NCI-H1417 treated with DMSO at 0.1 percent for 48 hours (cell line): ENCODE data around the gene TAOK3.
"Not testable (repeated sequence)": the region's sequence is repeated elsewhere in the genome, so short reads cannot be mapped to it uniquely, and the experiment has no call there.

ENCODE experiments used
- DNase-seq: peaks from one replicate; lab custom pipeline; 2025; lab: John Stamatoyannopoulos, UW

Gene TAOK3

DNA sequence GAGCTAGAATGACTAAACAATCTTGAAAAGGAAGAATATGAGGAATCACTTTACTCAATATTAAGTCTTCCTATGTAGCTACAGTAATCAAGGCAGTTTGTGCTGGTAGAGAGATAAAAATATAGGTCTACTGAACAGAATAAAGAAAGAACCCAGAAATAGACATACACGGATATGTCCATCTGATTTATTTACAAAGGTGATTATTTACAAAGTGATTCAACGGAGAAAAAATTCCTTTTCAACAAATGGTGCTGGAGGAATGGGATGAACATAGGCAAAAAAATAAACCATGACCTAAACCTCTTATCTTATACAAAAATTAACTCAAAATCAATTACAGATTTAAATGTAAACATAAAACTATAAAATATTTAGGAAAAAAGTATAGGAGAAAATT is 36.6 kb downstream of the TAOK3 start:
- no peak for DNase-seq

DNA sequence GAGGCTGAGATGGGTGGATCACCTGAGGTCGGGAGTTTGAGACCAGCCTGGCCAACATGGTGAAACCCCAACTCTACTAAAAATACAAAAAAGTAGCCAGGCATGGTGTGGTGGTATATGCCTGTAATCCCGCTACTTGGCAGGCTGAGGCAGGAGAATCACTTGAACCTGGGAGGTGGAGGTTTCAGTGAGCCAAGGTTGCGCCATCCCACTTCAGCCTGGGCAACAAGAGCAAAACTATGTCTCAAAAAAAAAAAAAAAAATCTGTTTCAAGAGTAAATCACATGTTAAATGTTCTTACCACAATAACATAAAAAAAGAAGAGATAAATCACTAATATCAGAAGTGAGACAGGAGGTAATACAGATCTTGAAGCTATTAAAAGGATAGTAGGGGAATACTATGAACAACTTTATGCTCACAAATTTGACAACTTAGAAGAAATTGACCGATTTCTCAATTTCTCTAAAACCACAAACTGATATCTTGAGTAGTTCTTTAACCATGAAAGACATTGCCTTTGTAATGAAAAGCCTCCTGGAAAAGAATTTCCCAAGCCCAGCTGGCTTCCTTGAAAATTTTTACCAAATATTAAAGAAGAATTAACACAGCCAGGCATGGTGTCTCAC is 37.7 kb downstream of the TAOK3 start:
- no peak for DNase-seq

DNA sequence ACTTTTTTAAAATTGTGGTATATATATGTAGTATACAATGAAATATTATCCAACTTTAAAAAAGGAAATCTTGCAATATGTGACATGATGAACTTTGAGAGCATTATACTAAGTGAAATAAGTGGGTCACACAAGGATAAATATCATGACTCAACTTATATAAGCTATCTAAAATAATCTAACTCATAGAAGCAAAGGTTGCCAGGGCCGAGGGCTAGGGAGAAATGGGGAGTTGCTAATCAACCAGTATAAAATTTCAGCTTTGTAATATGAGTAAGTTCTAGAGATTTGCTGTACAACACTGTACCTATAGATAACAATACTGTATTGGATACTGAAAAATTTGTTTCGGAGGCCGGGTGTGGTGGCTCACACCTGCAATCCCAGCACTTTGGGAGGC is 38.5 kb downstream of the TAOK3 start:
- no peak for DNase-seq

DNA sequence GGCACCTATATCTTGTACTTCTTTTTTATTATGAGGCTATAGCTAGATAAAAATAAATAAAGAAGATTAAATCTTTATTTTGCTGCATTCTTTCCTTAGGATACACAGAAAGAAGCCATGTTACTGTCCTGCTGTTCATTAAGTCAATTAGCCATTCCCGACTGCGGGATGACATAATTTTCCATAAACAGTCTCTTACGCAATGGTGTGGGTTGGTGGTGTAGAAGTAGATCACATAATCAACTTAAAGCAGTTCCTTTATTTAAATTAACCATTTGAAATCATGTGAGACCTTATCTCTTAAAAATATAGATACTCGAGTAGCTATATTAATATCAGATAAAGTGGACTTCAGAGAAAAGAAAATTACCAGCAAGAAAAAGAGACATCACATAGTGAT is 40.2 kb downstream of the TAOK3 start:
- DNase-seq = no peak

DNA sequence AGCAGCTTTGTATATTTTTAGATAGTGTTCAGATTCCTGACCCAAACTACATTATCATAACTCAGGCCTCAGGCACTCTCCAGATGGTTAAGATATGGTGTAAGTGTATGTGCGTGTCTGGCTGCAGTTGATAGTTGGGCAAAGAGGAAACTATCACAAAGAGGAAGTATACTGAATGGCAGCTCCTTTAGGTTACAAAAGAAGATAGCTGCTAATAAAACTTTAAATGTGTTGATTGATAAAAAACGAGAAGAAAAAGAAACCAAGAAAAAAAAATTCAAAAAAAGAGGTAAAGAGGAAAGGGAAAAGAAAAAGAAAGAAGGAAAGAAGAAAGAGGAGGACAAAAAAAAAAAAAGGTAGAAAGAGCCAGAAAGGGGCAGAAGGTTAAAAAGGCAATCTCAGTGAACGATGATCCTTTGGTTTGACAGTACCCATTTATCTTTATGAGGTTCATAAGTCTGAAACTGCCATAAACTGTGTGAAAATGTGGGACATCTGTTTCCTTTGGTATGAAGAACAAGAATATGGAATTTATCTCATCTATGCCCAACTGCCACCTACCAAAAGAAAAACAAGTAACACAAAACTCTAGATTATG is 42.2 kb downstream of the TAOK3 start:
- no peak for DNase-seq

DNA sequence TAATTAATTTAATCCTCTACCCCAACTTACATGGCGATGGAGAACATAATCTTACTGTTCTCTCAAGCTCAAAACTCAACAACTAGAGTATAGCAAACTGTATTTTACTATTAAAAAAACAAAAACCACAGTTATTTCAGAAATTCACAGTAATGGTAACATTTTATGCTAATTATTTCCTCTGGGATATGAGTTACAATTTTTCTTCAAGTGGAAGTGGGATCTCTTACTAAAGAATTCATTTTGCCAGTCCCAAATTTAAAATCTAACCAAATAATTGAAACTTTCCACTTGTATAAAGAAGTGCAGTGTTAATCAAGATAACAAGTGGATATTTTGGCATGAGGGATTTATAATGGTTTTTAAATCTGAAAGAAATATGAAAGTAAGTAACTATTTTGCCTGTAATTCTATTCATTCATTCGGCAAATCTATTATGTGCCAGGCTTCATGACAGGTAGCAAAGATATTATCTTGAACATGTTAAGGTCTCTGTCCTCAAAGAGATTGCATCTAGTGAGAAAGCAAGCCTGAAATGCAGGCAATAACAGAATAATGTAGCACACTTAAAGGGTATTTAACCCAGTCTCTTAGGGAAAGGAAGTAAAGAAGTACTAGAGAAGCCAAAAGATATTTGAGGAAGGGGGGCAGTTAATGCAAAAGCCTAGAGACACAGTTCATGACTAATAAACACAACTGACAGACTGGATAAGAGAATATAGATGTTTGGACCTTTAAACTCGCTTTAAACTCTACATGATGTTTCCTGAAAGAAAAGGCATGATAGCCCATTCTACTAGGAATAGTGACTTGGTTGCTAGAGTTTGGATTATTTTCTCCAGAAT is 44.0 kb downstream of the TAOK3 start:
- no peak for DNase-seq

DNA sequence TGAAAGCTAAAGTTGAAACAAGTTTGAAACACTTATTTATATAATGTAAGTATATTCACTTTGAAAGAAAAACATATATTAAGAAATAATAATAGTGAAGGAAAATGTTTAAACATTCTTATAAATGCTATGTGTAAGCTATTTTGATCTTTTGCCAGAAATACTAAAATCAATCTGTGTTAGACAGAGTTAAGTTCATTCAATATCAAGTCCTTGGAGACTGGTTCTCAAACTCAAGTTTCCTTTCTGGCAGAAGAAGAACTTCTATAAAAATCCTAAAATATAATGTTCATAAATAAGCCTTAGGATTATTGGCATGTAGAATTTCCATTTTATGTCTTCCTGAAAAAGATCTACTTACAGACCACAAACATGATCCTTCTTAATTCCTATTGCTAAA is 45.3 kb downstream of the TAOK3 start:
- DNase-seq = no peak

DNA sequence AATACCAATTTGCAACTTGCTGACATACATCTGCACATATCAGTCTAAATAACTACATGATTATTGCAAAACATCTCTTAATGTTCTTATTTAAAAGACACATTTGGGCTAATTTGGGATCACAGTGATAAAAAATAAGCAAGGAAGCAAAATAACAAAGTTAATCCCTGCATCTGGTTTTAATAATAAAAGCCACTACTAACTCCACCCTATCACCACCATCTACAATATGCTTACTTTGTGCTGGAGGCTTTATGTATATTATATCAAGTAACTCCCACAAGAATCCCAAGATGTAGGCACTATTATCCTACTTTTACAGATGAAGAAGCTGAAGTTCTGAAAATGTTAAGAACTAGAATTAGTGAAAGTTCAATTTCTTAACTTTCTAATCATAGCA is 45.7 kb downstream of the TAOK3 start:
- no peak for DNase-seq

DNA sequence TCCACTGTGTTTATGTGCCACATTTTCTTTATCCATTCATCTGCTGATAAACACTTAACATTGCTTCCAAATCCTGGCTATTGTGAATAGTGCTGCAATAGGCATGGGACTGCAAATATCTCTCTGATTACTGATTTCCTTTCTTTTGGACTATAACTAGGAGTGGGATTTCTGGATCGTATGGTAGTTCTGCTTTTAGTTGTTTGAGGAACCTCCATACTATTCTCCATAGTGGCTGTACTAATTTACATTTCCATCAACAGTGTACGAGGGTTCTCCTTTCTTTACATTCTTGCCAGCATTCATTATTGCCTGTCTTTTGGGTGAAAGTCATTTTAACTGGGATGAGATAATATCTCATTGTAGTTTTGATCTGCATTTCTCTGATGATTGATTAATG is 47.6 kb downstream of the TAOK3 start:
- no peak for DNase-seq

DNA sequence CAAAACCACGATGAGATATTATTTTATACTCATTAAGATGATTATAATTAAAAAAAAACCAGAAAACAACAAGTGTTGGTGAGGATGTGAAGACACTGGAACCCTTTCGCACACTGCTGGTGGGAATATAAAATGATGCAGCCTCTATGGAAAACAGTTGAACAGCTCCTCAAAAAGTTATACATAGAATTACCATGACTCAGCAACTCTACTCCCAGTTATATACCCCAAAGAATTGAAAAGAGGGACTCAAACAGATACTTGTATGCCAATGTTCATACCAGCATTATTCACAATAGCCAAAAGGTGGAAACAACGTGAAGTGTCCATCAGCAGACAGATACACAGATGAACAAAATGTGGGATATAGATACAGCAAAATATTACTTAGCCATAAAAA is 53.1 kb downstream of the TAOK3 start:
- no peak for DNase-seq

DNA sequence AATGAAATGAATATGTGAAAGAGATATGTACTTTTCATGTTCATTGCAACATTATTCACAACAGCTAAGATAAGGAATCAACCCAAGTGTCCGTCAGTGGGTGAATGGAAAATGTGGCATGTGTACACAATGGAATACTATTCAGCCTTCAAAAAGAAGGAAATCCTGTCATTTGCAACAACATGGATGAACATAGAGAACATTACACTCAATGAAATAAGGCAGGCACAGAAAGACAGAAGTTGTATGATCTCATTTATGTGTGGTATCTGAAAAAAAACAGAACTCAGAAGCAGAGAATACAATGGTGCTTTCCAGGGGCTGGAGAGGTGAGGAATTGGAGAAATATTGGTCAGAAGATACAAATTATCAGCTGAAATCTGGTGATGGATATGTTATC is 54.0 kb downstream of the TAOK3 start:
- no peak for DNase-seq

DNA sequence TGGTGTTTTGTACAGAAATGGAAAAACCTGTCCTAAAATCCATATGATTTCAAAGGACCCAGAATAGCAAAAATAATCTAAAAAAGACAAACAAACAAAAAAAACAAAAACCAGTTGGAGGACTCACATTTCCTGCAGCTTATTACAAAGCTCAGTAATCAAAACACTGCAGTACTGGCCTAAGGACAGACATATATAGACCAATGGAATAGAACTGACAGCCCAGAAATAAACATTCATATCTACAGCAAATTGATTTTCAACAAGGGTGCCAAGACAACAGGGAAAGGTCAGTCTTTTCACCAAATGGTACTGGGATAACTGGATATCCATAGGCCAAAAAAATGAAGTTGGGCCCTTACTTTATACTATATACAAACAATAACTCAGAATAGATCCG is 55.0 kb downstream of the TAOK3 start:
- no peak for DNase-seq

DNA sequence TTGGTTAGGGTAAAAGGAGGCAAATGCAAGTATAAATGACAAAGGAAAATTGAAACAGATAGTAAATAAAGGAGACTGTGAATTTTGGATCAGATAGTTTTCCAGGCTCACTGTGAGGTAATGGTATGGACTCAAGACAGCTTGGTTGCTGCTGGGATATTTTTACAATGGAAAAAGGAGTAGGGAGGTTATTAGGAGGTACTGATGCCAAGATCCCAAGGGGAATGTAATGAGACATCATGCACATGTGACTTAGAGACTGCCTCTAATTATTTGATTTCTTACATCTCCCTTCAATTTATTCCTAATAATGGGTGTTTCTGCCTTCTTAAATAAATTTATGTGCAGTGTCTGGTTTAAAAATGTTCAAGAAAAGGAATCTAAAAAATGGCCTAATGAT is 56.9 kb downstream of the TAOK3 start:
- no peak for DNase-seq

DNA sequence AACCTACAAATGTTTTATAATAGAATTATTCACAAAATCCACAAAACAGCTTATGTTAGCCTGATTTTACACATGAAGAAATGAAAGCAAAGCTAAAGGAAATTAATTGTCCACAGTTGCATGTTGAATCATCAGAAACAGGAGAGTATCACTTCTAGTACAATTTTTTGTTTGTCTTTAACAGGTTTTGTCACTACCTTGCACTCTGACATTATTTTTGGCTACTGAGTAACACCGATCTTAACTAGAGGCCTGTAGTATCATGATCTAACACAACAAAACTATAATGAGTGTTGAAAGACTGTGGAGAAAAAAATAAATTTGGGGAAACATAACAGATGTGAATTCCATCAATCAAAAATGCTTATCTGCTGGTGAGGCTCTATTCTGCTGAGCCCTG is 60.1 kb downstream of the TAOK3 start:
- no peak for DNase-seq

DNA sequence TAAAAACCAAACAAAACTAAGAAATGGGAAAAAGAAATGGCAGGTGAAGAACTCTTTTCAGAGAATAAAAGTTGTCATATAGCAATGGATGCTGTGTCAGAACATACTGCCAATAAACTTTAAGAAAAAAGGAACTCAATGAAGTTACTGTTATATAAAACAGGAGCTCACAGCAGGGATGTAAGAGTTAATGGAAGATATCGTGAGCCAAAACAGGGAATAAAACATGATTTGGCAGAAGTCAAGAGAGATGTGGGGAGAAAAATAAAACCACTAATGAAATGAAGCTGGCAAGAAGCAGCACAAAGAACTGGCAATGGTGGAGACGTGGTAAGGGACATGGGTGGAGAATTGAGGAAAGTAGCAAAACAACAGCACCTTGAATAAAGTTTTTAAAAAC is 61.0 kb downstream of the TAOK3 start:
- no peak for DNase-seq

DNA sequence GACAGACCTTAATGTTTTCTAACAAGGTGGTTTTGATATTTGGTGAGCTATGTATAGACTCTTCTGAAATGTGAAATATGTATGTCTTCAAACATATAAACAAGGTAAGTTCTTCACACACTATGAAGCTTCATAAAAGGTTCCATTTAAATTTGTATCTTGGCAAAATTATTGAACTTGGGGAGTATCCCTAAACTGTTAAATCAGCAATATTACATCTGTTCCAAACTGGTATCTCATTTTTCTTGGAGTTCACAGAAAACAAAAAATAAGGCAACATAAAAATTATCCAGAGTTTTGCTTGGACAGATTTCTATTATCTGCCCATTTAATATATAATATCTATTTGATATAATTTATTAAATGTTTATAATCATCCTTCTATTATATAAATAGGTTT is 62.4 kb downstream of the TAOK3 start:
- no peak for DNase-seq

DNA sequence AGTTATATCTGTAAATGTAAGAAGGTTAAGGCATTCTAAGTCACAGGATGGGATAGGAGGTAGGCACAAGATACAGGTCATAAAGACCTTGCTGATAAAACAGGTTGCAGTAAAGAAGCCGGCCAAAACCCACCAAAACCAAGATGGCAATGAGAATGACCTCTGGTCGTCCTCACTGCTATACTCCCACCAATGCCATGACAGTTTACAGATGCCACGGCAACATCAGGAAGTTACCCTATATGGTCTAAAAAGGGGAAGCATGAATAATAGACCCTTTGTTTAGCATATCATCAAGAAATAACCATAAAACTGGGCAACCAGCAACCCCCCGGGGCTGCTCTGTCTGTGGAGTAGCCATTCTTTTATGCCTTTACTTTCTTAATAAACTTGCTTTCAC is 64.7 kb downstream of the TAOK3 start:
- DNase-seq = not testable (repeated sequence)

DNA sequence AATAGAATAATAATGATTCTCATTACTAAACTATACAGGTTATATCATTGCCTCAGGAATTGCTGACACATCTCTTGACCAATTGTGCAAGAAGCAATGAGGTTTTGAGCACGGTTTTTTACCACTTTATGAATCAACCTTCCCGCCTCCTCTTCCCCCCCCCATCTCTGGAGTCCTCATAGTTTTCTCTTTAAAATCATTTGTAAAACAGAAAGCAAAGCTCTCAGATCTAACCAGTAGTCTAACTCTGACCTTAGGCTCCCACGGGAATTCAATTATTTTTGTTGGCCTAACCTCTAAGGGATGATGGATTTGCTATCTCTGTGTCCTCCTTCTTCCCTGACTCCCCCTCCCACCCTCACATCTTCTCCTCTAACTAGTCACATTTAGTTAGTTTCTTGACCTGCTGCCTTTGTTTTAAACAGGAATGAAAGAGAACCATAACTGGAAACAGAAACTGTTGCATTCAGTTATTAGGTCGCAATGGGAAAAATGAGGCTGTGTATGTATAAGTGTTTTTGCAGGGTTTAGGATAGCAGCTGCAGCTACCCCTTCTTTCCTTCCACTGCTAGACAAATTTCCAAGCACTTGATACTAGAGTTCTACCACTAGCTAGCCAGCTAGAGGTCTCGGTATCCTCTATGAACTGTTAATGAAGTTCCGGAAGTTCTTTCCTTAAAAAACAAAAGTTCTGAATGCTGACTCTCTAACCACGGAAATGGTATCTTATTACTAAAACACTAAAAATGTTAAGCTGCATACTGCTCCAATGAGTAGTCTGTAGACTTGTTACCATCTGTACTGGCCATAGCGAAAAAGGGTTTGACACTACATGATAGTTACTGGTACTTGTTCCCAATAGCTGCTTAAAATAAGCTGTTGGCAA is 65.4 kb downstream of the TAOK3 start:
- no peak for DNase-seq

DNA sequence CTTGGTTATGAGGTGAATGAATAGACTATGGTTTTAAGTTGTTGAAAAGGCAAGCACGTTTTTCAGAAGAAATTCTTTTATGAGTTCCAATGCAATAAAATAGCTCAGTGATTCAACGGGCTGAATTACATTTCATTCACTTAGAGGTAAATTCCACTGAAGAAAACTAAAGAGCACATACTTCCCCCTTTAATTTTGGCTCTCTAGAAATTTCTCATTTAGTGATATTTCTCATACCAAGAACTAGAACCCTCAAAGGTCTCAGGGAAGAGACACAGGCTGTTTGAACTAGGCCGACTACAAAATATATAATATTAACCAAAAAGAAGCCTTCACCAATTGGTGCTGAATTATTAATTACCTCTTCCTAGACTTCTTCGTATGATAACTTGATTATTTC is 68.6 kb downstream of the TAOK3 start:
- DNase-seq = no peak

DNA sequence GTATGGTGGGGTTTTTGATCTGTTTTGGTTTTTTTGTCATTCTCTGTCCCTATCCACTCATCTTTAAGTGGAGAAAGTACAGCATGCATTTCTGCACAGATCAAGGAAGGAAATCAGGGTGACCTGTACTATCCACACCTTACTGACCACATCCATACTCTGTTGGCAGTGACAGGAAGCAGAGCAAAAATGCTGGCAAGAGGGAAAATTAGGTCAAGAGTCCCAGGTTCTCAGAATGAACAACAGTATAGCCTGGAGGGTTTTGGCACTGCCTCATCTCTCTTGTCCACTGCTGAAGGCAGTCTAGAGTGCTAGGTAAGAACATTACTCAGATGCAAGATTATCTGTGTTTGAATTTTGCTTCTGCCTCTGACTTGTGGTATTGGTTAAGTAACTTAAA is 70.7 kb downstream of the TAOK3 start:
- no peak for DNase-seq

DNA sequence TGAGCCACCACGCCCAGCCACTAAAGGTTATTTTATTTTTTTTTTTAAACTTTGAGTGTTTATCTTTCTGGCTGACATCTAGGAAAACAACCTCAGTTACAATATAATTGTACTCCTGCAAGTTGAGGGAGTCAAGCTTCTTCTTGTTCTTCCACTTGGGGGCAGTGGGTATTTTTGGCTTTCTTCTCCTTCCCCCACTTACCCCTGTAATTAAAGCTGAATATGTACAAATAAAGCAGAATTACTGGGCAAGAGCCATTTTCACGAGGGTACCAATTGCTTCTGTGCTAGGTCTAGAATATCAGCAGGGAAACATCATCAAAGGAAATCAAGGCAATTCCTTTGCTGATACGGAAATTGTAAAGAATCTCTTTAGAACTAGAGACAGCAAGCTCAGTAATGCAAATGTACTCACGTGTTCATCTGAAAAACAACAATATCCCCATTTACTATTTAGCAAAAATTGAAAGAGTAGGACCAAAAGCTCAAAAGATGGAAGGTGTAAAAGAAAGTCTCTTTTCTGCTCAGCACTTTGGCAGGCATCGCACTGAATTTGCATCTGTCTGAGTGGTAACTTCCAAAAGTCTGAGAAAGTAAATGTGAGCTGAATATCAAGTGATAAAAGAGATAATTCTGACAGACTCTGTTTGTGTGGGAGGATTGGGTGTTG is 72.8 kb downstream of the TAOK3 start:
- DNase-seq = no peak

DNA sequence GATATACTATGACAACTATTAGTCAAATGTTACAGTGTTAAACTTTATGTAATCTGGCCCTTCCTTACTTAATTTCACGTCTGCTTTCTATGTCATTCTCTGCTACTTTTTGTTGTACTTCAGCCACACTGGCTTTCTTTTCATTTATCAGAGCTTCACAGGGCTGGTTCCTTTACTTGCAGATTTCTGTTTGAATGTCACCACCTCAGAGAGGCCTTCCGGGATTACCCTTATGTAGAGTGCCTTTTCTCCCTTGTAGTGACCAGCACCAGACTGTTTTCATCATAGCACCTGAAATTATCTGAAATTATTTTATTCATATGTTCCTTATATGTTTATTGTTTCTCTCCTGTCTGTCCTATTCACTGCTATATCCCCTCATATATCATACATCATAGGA is 75.4 kb downstream of the TAOK3 start:
- no peak for DNase-seq
